Right cardiac atrium (tissue), 5 donors: Measurements from ENCODE around the gene GTF2A1L. TPM values are rescaled to one million over a fixed set of nuclear protein-coding genes. Genes with fewer than 3 reads are reported as not detected.

Experiments
- ATAC-seq, 2 donors: fragments of 200-7000 bp; cut with Tn5 transposase; one replicate each; pipeline versions ENCODE4 v1.8.0 to v1.9.1; 2020; ENCODE audit warnings: moderate library complexity in 2 of 2, mild to moderate bottlenecking in 1 of 2
- DNase-seq, 3 donors: peaks; one replicate each; pipeline ENCODE4 v3.0.0-alpha.2; 2020
- H3K27ac ChIP-seq: one replicate; pipeline ENCODE4 v1.5.1; 2013; ENCODE audit warnings: mild to moderate bottlenecking, low read length, control low read depth, moderate library complexity
- H3K27me3 ChIP-seq: one replicate; pipeline ENCODE4 v1.6.1; 2013; ENCODE audit not compliant: control insufficient read depth, insufficient read depth
- H3K4me1 ChIP-seq: one replicate; pipeline ENCODE4 v1.6.1; 2013; ENCODE audit warnings: low read length; ENCODE audit not compliant: control insufficient read depth, insufficient read depth
- H3K4me3 ChIP-seq: one replicate; pipeline ENCODE4 v1.5.1; 2013; ENCODE audit warnings: low read length, control low read depth
- H3K9me3 ChIP-seq: one replicate; pipeline ENCODE4 v1.6.1; 2013; ENCODE audit warnings: low read length; ENCODE audit not compliant: control insufficient read depth
- WGBS: extraction: QIAGEN DNeasy Blood & Tissue Kit; methylation state at CpG from one replicate; pipeline ENCODE4 v1.1.7; 2013; 5-methylcytosine and 5-hydroxymethylcytosine counted together
- intact Hi-C, 4 donors: fragments of 100-400 bp; cut with DNase I; formaldehyde crosslinking; loops; one replicate each; pipeline versions ENCODE4 v1.11.0 to v1.14.0; 2022 to 2023
- long read RNA-seq, 4 donors: library from polyadenylated mRNA; unstranded; transcript quantifications; one replicate each; pipeline ENCODE4 v2.0.0, GENCODE V29; 2020 to 2021
- polyA plus RNA-seq: library from polyadenylated mRNA; stranded (reverse); fragments of 200-250 nt; gene quantifications from one replicate; pipeline ENCODE4 v1.2.3, GENCODE V29; 2013
- total RNA-seq, 4 donors: library from RNA; stranded (reverse); fragmentation: NEBNext Ultra II Directional; extraction: Animal tissue kit (Norgen Biotek cat#: 25700); gene quantifications; one replicate each; pipeline ENCODE4 v1.2.1, GENCODE V29; 2021
- donor health status: healthy with polysubstance abuse.
- donor health status: DM: no; HTN: yes; CAD: no.
- donor health status: DM: no; HTN: no; CAD: no.
- donor health status: DM: no; HTN: yes; CAD: no; lungs with severe emphysema.
- donor health status: DM: yes; HTN: yes; CAD: no.

Gene GTF2A1L, protein sequence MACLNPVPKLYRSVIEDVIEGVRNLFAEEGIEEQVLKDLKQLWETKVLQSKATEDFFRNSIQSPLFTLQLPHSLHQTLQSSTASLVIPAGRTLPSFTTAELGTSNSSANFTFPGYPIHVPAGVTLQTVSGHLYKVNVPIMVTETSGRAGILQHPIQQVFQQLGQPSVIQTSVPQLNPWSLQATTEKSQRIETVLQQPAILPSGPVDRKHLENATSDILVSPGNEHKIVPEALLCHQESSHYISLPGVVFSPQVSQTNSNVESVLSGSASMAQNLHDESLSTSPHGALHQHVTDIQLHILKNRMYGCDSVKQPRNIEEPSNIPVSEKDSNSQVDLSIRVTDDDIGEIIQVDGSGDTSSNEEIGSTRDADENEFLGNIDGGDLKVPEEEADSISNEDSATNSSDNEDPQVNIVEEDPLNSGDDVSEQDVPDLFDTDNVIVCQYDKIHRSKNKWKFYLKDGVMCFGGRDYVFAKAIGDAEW
- total RNA-seq (under 1 TPM in 1 of 4 donors, not detected in 3; 0.79 TPM), polyA plus RNA-seq (not detected)
- long read RNA-seq, donor 1, result 0 reads
- long read RNA-seq, donor 2, result 0 reads
- long read RNA-seq, donor 3, result 0 reads
- long read RNA-seq, donor 4, partial matches to known transcripts, result 1 of 1 reads
- long read RNA-seq, donor 4, other reads (novel, unspliced or antisense), result 0 of 1 reads

DNA sequence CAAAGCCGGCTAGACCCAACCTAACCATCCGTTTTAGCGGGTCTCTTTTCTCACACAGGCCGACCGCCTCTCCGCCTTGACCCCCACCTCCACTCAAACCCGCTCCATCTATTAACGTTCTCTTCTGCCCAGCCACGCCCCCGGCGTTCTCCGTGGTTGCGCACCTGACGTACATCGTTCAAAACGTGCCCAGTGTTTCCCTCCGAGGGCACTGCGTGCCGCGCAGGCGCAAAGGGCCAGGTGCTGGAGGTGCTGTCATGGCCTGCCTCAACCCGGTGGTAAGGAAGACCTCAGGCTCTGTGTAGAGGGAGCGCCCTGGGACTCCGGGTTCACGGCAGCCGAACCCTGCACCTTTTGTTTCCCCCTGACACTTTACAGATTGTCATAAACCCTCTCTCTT is at the start of gene GTF2A1L:
TSS of gene GTF2A1L (plus strand) at position 239 of the 400 bp plus-strand sequence. CDS start at position 258, 19 bp downstream.
- Histone ChIP-seq H3K27ac (no peak within 1 kb of the TSS), H3K27me3 (no peaks in the 10 kb centered on the region), H3K9me3 (no peaks in the 10 kb centered on the region), H3K4me1 (no peaks in the 10 kb centered on the region), H3K4me3 (no peak within 1 kb of the TSS)
- DNase-seq, result peak in 2 of 3 donors; percentile 44 to 54
- ATAC-seq, result no peak
- intact Hi-C loops, result no loop called here
- 74% methylated on average over 26 of the region's 26 CpGs for WGBS

- Histone ChIP-seq H3K9me3 (no peaks in the 10 kb centered on the region), H3K4me3 (no peak overlapping the region), H3K4me1 (peaks cover 8% of the 10 kb centered on the region), H3K27me3 (no peaks in the 10 kb centered on the region), H3K27ac (no peak overlapping the region)
- intact Hi-C loops, result no loop called here
- no peak for DNase-seq
- 58% methylated on average over 4 of the region's 4 CpGs for WGBS
- peak; percentile 56 to 74 for ATAC-seq
These were observed 49.1 kb upstream of the GTF2A1L start for GRCh38 chr2:48568547-48568946.

- Histone ChIP-seq H3K27me3 (no peaks in the 10 kb centered on the region), H3K4me3 (no peak overlapping the region), H3K9me3 (no peaks in the 10 kb centered on the region), H3K4me1 (peaks cover 8% of the 10 kb centered on the region), H3K27ac (no peak overlapping the region)
- ATAC-seq (no peak), DNase-seq (no peak)
- intact Hi-C loops, result no loop called here
These were observed 48.2 kb upstream of the GTF2A1L start for GRCh38 chr2:48569433-48569832.

- Histone ChIP-seq H3K4me3 (no peak overlapping the region), H3K9me3 (no peaks in the 10 kb centered on the region), H3K4me1 (peaks cover 8% of the 10 kb centered on the region), H3K27me3 (no peaks in the 10 kb centered on the region), H3K27ac (no peak overlapping the region)
- WGBS, result 53% methylated on average over 5 of the region's 5 CpGs
- intact Hi-C loops, result no loop called here
- DNase-seq, result no peak
- ATAC-seq, result no peak
These were observed 44.8 kb upstream of the GTF2A1L start for GRCh38 chr2:48572816-48573215.

DNA sequence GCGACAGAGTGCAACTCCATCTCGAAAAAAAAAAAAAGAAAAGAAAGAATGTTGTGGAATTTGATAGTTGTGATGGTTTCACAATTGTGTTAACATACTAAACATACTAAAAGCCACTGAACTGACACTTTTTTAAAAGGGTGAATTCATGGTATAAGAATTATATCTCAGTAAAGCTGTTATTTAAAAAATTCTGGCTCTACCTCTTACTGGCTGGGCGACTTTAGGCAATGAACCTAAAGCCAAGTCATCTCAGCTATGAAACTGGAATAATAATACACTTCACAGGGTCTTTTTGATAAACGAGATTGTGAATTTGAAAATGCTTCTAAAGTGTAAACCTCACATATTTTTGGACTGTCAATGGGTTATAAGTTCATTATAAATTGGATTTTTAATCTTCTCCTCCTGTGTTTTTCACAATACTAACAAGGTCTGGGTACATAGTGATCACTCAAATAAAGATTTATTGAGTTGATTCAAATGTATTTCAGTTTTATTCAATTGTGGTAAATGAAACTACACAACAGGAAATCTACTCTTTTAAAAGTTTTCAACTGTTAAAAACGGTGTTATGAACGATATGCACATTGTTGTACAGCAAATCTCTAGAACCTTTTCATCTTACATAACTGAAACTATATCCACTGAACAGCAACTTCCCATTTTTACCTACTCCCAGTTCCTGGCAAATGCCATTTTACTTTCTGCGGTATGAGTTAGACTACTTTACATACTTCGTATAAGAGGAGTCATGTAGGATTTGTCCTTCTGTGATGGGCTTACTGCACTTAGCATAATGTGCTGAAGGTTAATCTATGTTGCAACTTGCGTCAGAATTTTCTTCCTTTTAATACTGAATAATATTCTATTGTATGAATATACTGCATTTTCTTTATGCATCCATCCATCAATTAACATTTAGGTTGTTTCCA is 43.0 kb upstream of the GTF2A1L start:
- 79% methylated on average over 9 of the region's 9 CpGs for WGBS
- intact Hi-C loops, result no loop called here
- Histone ChIP-seq H3K27me3 (no peaks in the 10 kb centered on the region), H3K4me1 (peaks cover 5% of the 10 kb centered on the region), H3K9me3 (no peaks in the 10 kb centered on the region), H3K4me3 (no peak overlapping the region), H3K27ac (no peak overlapping the region)
- ATAC-seq (no peak), DNase-seq (no peak)

- Histone ChIP-seq H3K9me3 (no peaks in the 10 kb centered on the region), H3K4me3 (no peak overlapping the region), H3K27me3 (no peaks in the 10 kb centered on the region), H3K4me1 (no peaks in the 10 kb centered on the region), H3K27ac (no peak overlapping the region)
- DNase-seq, result no peak
- WGBS, result 76% methylated on average over 4 of the region's 4 CpGs
- intact Hi-C loops, result no loop called here
- ATAC-seq, result no peak
These were observed 39.3 kb upstream of the GTF2A1L start for GRCh38 chr2:48578313-48578712.

GRCh38 chr2:48583961-48584360 is 33.7 kb upstream of the GTF2A1L start:
- Histone ChIP-seq H3K9me3 (no peaks in the 10 kb centered on the region), H3K4me1 (no peaks in the 10 kb centered on the region), H3K4me3 (no peak overlapping the region), H3K27me3 (no peaks in the 10 kb centered on the region), H3K27ac (no peak overlapping the region)
- intact Hi-C loops, result loop anchor here in 3 of 4 donors (10.0 kb wide), 4 partner anchors 49 to 479 kb away; partner anchors contain the start of gene STON1 (in 1 of the 3)
- WGBS, result 97% methylated on average over 3 of the region's 3 CpGs
- ATAC-seq, result no peak
- DNase-seq, result no peak

DNA sequence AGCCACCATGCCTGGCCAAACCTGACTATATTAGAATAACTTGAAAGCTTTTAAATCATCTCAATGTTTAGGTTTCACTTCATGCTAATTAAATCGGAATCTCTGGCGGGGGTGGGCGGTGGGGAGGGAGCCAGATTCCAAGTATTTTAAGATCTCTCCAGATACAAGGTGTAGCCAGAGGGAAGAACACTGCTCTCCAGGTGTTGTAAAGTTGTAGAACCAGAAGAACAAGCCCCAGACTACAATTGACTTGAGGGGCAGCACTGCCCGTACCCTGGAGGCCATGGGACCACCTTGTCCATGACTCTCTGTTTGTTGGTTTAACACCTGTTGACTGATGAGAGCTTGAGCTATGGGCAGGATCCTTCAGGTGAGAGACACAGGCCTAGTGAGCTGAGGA is 33.1 kb upstream of the GTF2A1L start:
- no peak for ATAC-seq
- DNase-seq, result no peak
- intact Hi-C loops, result loop anchor here in 3 of 4 donors (10.0 kb wide), 4 partner anchors 50 to 480 kb away; partner anchors contain the start of gene STON1 (in 1 of the 3)
- H3K4me1 ChIP-seq, result no peaks in the 10 kb centered on the region
- WGBS, result 98% methylated on average over 4 of the region's 4 CpGs
- H3K27ac ChIP-seq, result no peak overlapping the region
- H3K9me3 ChIP-seq, result no peaks in the 10 kb centered on the region
- H3K4me3 ChIP-seq, result no peak overlapping the region
- no peaks in the 10 kb centered on the region for H3K27me3 ChIP-seq

- WGBS, result 58% methylated on average over 4 of the region's 4 CpGs
- H3K4me1 ChIP-seq, result no peaks in the 10 kb centered on the region
- intact Hi-C loops, result loop anchor here in 3 of 4 donors (10.0 kb wide), 4 partner anchors 52 to 482 kb away; partner anchors contain the start of gene STON1 (in 1 of the 3)
These were observed 31.2 kb upstream of the GTF2A1L start for GRCh38 chr2:48586433-48586832.

GRCh38 chr2:48587560-48587959 is 30.1 kb upstream of the GTF2A1L start:
- no peak for ATAC-seq
- H3K9me3 ChIP-seq, result no peaks in the 10 kb centered on the region
- H3K27me3 ChIP-seq, result no peaks in the 10 kb centered on the region
- no peak overlapping the region for H3K27ac ChIP-seq
- intact Hi-C loops, result loop anchor here in 3 of 4 donors (10.0 kb wide), 4 partner anchors 53 to 483 kb away; partner anchors contain the start of gene STON1 (in 1 of the 3)
- H3K4me3 ChIP-seq, result no peak overlapping the region
- no peak for DNase-seq
- 84% methylated on average over 5 of the region's 5 CpGs for WGBS
- no peaks in the 10 kb centered on the region for H3K4me1 ChIP-seq

More at GRCh38 chr2:48586433-48586832, 31.2 kb upstream of the GTF2A1L start:
- no peak overlapping the region for H3K27ac ChIP-seq
- no peak for DNase-seq
- no peak for ATAC-seq
- no peaks in the 10 kb centered on the region for H3K9me3 ChIP-seq
- no peaks in the 10 kb centered on the region for H3K27me3 ChIP-seq
- H3K4me3 ChIP-seq, result no peak overlapping the region
